ENCODE results near the gene MAP10.

- TF ChIP-seq, protein P1, sequence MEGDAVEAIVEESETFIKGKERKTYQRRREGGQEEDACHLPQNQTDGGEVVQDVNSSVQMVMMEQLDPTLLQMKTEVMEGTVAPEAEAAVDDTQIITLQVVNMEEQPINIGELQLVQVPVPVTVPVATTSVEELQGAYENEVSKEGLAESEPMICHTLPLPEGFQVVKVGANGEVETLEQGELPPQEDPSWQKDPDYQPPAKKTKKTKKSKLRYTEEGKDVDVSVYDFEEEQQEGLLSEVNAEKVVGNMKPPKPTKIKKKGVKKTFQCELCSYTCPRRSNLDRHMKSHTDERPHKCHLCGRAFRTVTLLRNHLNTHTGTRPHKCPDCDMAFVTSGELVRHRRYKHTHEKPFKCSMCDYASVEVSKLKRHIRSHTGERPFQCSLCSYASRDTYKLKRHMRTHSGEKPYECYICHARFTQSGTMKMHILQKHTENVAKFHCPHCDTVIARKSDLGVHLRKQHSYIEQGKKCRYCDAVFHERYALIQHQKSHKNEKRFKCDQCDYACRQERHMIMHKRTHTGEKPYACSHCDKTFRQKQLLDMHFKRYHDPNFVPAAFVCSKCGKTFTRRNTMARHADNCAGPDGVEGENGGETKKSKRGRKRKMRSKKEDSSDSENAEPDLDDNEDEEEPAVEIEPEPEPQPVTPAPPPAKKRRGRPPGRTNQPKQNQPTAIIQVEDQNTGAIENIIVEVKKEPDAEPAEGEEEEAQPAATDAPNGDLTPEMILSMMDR (IDR thresholded peaks at IDR 0.05; ENCODE audit: low read depth, low read length), result no peak
- no peak for TF ChIP-seq EZH2phosphoT487 (IDR thresholded peaks at IDR 0.05; ENCODE audit: low read depth)
Measured at GRCh38 chr1:232786845-232787455, 18.3 kb upstream of the MAP10 start.
